GM21786 (cell line): Measurements from ENCODE around the gene SERINC5.

Source experiments
- ATAC-seq: cut with Tn5 transposase; IDR thresholded peaks from one replicate; pipeline ENCODE4 v1.9.1; 2021; ENCODE audit not compliant: unreplicated experiment

Gene SERINC5

DNA sequence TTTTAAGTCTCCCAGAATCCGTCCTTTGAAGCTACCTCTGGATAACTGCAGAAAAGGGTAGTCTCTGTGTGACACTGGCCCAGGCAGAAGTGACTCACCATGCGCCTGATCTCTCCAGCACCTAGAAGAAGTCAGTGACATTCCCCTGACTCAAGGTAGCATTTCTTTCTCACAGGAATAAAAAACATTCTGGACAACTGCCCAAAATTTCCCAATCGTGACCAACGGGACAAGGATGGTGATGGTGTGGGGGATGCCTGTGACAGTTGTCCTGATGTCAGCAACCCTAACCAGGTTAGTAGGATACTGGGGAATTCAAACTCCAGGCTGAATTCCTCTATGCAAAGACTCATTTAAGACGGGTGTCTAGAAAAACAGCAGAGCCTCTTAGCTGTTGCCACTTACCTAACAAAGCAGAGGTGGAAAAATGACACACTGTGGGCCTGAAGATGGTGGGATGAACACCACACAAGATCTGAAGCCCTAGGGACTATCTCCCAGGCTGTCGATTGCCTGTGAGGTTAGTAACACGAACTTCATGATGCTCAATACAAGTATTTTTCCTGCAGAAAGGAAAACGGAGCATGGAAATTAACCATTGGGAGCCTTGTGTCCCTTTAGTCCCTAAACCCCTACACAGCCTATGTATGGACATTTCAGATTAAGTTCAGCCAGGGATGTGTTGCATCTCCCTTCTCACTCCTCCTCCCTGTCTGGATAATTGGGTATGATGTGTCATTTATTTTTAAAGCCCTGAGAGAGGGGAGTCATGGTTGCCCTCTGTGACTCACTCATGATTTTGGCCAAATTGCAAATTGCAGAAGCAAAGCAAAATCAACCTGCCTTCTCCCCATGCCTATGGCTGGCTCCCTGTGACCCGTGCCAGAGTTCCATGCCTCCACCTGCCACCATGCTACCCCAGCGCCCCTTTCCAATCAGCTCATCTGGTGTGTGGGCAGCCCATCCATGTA is 183.5 kb downstream of the SERINC5 start:
- ATAC-seq = no peak

DNA sequence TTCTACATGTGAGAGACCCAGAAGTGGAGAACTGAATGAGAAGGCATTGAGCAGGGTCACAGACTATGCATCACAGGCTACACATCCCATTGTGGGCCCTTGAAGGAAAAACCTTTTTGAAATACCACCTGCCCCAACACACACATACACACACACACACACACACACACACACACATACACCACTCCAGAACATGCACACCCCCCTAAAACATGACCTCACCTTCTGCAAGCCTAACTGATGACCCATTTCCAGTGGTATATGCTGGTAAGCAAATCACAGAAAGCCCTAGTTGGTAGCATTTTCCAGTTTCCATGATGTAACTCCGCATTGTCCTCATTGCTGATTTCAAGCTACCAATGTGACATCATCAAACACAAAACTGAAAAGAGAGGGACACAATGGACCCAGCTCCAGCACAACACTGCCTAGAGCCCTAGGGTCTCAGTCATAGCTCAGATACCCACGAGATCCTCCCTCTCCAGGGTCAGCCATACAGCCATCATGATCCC is 184.3 kb downstream of the SERINC5 start:
- no peak for ATAC-seq

DNA sequence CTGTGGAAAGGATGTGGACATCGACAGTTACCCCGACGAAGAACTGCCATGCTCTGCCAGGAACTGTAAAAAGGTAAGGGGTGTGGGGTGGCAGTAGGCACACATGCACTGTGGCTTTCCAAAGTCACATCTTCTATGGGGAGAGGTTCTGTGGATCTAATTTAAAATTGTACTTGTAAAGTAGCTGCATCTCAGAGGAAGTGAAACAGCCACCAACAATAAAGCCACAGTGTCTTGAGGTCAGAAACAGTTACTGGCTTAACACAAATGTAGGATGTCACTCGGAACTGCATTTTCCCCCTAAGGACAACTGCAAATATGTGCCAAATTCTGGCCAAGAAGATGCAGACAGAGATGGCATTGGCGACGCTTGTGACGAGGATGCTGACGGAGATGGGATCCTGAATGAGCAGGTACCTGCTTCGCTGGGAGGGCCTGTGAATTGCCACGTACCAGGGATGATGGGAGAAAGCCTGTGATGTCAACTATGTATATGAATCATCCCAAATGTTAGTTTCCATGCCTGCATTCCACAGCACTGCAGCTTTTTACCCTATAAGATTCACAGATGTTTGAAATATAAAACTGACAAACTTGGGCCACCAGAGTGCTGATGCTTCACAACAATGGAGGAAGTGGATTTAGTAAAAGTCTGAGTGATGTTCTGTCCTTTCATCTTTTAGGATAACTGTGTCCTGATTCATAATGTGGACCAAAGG is 185.4 kb downstream of the SERINC5 start:
- peak; percentile 89 for ATAC-seq

DNA sequence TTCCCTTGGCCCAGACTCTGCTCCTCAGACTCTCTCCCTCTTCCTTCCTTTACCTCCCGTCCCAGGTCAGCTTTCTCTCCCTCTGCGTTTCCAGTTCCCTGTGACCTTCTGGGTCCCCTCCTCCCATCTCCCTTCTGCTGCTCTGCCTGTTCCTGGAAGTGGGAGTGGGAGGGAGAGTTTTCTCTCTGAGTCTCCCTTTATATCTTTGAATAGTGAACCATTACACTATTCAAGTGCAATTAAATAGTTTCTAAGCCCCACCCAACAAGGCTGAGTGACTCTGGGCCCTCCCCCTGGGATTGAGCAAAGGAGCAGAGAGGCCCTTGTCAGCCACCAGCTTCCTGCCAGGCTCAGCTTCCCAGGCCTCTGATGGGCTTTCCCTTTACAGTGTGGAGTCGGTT is 185.9 kb downstream of the SERINC5 start:
- ATAC-seq = peak; percentile 39

DNA sequence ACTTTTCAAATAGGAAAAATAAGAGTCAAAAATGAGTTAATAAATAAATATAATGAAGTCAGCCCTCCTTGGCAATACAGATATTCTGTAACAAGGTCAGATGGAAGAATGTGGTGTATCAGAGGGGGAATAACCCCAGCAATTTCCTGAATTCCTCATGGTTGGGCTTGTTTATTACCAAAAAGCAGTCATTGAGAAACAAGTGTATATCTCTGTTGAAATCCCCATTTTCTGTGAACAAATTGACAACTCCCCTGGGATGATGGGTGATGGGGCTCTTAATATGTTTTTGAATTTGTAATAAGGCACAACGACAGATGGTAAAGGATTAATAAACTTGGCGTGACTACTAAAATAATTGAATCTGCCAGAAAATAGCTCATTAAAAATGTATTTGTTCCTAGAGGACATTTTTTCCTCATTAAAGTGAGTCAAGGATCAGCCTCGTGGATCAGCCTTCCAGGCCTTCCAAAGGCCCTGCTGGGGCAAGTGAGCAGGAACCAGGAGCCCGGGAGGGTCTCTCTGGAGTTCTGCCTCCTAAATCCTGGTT is 186.5 kb downstream of the SERINC5 start:
- no peak for ATAC-seq

DNA sequence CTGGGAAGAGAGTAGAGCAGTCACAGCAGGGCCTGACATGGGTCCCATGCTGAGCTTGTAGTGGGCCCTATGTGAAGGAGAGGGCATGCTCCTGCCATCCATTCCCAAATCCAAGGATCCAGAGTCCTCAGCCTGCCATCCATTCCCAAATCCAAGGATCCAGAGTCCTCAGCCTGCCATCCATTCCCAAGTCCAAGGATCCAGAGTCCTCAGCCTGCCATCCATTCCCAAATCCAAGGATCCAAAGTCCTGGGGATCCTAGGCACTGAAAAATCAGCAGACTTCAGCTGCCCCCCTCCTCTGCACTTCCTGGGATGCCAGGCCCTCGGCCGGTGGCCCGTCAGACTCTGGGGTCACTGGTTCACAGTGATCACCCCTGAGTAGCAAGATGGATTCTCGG is 187.1 kb downstream of the SERINC5 start:
- no peak for ATAC-seq

DNA sequence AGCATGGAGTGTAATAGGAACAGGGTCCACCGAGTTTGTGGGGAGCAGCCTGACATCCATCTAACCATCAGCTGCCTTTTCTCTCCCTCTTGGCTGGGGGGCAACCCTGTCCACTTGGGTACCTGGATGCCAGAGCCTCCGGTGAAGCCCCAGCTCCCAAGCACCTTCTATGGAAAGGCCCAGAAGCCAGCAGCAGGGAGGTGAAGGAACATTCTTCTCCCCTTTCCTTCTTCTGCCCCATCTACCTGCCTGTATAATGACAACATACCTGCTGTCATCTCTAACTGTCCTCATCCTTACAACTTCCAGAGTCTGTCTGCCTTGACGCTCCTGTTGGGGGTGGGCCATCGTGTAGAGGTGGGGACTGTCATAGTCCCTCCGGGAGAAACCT is 187.6 kb downstream of the SERINC5 start:
- no peak for ATAC-seq

DNA sequence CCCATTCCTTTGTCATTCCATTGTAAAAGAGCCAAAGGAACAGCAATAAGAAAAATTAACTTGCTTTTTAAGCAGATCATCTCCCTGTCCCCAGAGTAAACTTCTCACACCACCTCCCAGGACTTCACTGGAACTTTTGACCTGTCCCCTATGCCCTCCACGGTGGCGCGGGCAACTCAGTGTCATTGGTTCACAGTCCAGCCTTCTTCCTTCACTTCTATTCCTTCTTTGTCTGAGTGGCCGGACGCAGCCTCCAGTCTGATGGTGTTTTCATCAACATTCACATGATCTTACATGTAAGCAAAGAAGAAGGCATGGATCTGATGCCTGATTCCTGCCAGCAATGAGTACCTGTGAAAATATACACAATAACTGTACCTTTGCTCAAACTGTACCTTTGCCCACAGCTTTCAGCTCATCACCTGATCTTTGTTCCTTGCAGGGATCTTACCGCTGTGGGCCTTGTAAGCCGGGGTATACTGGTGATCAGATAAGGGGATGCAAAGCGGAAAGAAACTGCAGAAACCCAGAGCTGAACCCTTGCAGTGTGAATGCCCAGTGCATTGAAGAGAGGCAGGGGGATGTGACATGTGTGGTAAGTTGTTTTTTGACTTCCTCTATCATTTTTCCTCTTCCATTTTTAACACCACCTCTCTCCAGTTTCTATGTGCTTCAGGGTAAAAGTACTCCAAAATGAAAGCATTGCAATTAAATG is 188.2 kb downstream of the SERINC5 start:
- no peak for ATAC-seq

DNA sequence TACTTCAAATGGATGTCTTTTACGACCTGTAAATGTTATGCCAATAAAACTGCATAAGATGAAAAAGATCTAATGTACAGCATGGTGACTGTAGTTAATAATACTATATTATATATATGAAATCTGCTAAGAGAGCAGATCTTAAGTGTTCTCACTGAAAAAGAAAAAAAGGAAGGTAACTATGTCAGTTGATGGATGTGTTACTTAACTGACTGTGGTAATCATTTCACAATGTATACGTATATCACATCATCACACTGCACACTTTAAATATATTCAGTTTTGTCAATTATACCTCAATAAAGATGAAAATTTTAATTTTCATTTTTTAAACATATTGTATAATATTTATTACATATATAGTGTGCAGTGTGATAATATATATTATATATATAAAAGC is 188.8 kb downstream of the SERINC5 start:
- no peak for ATAC-seq

DNA sequence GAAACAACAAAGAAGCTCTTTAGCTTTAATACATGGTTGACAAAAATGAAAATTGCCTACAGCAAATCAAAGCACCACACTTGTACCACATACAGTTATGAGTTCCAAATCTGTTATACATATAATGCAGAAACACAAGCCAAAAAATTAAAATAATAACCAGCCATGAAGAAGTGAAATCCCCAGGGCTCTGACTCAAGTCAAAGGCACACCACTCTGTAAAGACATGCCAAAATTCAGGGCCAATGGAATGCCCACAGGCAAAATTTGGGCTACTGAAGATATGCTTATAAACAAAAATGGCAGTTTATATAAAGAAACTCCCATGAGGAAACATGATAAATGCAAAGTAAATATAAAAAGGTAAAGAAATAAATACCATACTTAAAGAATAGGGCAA is 191.7 kb downstream of the SERINC5 start:
- no peak for ATAC-seq
